GM21786 (cell line): ENCODE data around the gene GTSE1.

Source experiments
- ATAC-seq: cut with Tn5 transposase; IDR thresholded peaks from one replicate; pipeline ENCODE4 v1.9.1; 2021; ENCODE audit not compliant: unreplicated experiment

GTSE1 gene

GRCh38 chr22:46326066-46326680 lies 29.5 kb downstream of the GTSE1 start:
- no peak for ATAC-seq

GRCh38 chr22:46327691-46328465 lies 31.2 kb downstream of the GTSE1 start:
- ATAC-seq = no peak

- ATAC-seq = no peak
These were observed 32.1 kb downstream of the GTSE1 start for GRCh38 chr22:46328797-46329196.

DNA sequence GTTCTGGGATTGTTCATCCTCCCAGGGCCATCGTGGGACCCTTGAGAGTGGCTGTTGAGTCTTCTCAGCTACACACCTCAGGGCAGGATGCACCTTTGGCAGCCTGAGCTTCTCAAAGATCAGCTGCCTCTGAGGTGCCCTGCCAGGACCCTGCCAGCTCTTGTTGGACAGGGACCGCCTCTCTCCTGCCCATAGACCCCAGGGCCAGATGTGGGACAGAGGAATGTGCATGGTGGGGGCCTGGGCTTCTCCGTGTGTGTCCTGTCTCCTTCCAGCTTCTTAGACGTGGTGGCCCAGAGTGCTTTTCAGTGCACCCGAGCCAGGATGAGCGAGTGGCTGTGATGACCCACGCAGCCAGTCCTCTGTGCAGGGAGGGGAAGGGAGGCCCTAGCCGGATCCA lies 32.9 kb downstream of the GTSE1 start:
- ATAC-seq = no peak

GRCh38 chr22:46330426-46330825 lies 33.8 kb downstream of the GTSE1 start:
- no peak for ATAC-seq

GRCh38 chr22:46331496-46331895 lies 34.8 kb downstream of the GTSE1 start:
- no peak for ATAC-seq

- peak; percentile 77 for ATAC-seq
These were observed 38.8 kb downstream of the GTSE1 start, which contains the start of gene TRMU for GRCh38 chr22:46335201-46336118. TSS of gene TRMU (plus strand) at chr22:46335714. CDS start at chr22:46335765, 51 bp downstream.

- ATAC-seq = peak; percentile 6
These were observed 39.7 kb downstream of the GTSE1 start for GRCh38 chr22:46336119-46337078.

DNA sequence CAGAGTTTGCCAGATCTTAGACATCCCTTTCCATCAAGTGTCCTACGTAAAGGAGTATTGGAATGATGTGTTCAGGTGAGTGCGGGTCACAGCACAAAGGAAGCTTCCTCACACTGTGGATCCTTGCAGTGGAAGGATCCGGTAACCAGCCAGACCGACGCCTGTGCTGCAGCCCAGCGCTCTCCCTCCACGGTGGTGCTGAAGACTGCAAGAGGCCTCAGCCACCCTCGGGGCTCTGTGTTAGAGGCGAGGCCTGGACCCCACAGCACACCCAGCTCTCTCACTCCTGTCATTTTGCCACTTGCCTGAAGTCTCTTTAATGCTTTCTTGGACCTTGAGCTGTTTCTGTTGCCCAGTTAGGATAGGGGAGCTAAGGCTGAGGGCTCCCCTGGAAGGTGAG lies 41.2 kb downstream of the GTSE1 start:
- ATAC-seq = no peak

- no peak for ATAC-seq
These were observed 42.0 kb downstream of the GTSE1 start for GRCh38 chr22:46338636-46339035.

- no peak for ATAC-seq
These were observed 43.3 kb downstream of the GTSE1 start for GRCh38 chr22:46339956-46340355.

GRCh38 chr22:46340676-46341075 lies 44.0 kb downstream of the GTSE1 start:
- ATAC-seq = no peak

GRCh38 chr22:46346680-46347405 lies 50.2 kb downstream of the GTSE1 start:
- no peak for ATAC-seq

- no peak for ATAC-seq
These were observed 51.0 kb downstream of the GTSE1 start for GRCh38 chr22:46347646-46348045.

DNA sequence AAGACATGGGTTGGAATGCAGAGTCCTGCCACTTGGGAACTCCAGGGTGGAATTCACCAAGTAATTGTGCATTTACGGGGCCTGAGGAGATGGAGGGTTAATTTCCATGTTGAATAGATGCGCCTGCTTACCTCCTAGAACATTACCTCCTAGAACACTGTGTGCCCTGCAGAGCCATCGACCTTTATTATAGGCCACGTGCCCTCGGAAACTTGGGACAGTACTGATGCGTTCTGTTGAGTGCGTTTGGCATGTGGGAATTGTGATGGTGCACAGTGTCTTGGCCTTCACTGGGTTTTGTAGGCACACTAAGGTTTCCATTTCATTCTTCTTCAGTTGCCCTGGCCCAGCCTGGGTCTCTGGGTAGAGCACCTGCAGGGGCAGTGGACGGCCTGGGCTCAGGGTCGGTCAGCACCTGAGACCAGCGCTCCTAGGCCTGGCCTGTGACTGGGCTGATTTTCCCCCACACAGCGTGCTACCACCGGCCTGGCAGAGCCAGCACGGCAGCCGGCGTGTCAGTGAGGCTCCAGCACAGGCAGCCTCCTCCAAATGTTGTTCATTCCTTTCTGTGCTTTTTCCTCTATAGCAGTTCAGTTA lies 51.5 kb downstream of the GTSE1 start:
- ATAC-seq = no peak

- no peak for ATAC-seq
These were observed 52.6 kb downstream of the GTSE1 start for GRCh38 chr22:46349238-46349637.

GRCh38 chr22:46349681-46350080 lies 53.0 kb downstream of the GTSE1 start:
- ATAC-seq = no peak

GRCh38 chr22:46350121-46350520 lies 53.5 kb downstream of the GTSE1 start:
- no peak for ATAC-seq

DNA sequence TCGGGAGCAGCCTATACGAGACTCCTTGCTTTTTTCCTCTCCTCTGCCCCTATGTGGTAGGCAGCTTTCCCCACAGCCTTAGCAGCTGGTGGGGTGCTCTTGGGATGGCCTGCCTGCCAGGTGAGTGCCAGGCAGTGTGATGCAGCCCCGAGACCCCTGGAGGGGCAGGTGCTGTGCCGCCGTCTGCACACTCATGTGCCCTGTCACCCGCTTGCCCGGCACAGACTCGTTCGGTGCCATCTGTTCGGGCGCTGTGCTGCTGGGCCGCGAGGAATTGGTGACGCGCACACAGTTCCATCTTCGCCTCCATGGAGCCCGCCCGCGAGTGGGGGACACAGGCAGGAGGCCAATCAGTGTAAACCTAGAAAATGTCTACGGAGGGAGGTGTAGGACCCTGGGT lies 54.0 kb downstream of the GTSE1 start:
- ATAC-seq = no peak
